Measurements from ENCODE around the gene FEM1A. TPM values are rescaled to one million over a fixed set of nuclear protein-coding genes. Genes with fewer than 3 reads are reported as not detected.

The FEM1A gene
- total RNA-seq, 1 experiment from 2014 or later: 13.4 TPM

GRCh38 chr19:4772566-4772965 is 19.0 kb upstream of the FEM1A start:
- intact Hi-C loops (cut with micrococcal nuclease; ENCODE audit: unreplicated experiment): no loop called here
- Histone ChIP-seq H3K9me3 (no peaks in the 10 kb centered on the region), H3K27me3 (replicated peaks; ENCODE audit: control insufficient read depth, insufficient read depth, low read length) (no peaks in the 10 kb centered on the region), H3K36me3 (ENCODE audit: control insufficient read depth, insufficient read depth, low read length) (no peaks in the 10 kb centered on the region), H3K4me1 (no peaks in the 10 kb centered on the region), H3K4me3 (ENCODE audit: low read depth, low read length) (no peak overlapping the region)
- ChIA-PET CTCF (no interaction called here), POLR2A (no interaction called here)
- TF ChIP-seq CTCF (IDR thresholded peaks at IDR 0.05; ENCODE audit: insufficient read depth in 1 of 2, low read depth in 1 of 2, low read length in 1 of 2, severe bottlenecking in 1 of 2, unreplicated experiment in 1 of 2): no peak
- DNase-seq: no peak
- Mint-ChIP-seq H3K4me1 (ENCODE audit: low read depth, unreplicated experiment) (no peaks in the 10 kb centered on the region), H3K27ac (ENCODE audit: unreplicated experiment) (no peak overlapping the region), H3K27me3 (ENCODE audit: insufficient read depth, unreplicated experiment) (peaks cover 6% of the 10 kb centered on the region), H3K4me3 (ENCODE audit: unreplicated experiment) (no peak overlapping the region), H3K36me3 (ENCODE audit: insufficient read depth, unreplicated experiment) (peaks cover 6% of the 10 kb centered on the region), H3K9me3 (ENCODE audit: unreplicated experiment) (no peaks in the 10 kb centered on the region)
- no TSS peak for BruUV-seq (replicated peaks)

- Mint-ChIP-seq H3K27me3 (ENCODE audit: insufficient read depth, unreplicated experiment) (peaks cover 8% of the 10 kb centered on the region), H3K27ac (ENCODE audit: unreplicated experiment) (no peak overlapping the region), H3K9me3 (ENCODE audit: unreplicated experiment) (no peaks in the 10 kb centered on the region), H3K4me3 (ENCODE audit: unreplicated experiment) (no peak overlapping the region), H3K4me1 (ENCODE audit: low read depth, unreplicated experiment) (no peaks in the 10 kb centered on the region), H3K36me3 (ENCODE audit: insufficient read depth, unreplicated experiment) (peaks cover 6% of the 10 kb centered on the region)
- POLR2A ChIA-PET: no interaction called here
- no peak for DNase-seq
- intact Hi-C loops (cut with micrococcal nuclease; ENCODE audit: unreplicated experiment): no loop called here
- CTCF ChIA-PET: no interaction called here
- no peaks in the 10 kb centered on the region for H3K36me3 ChIP-seq (ENCODE audit: control insufficient read depth, insufficient read depth, low read length)
- no peaks in the 10 kb centered on the region for H3K9me3 ChIP-seq
- no peaks in the 10 kb centered on the region for H3K27me3 ChIP-seq (replicated peaks; ENCODE audit: control insufficient read depth, insufficient read depth, low read length)
- no peak overlapping the region for H3K4me3 ChIP-seq (ENCODE audit: low read depth, low read length)
- H3K4me1 ChIP-seq: no peaks in the 10 kb centered on the region
- no TSS peak for BruUV-seq (replicated peaks)
- TF ChIP-seq CTCF (IDR thresholded peaks at IDR 0.05; ENCODE audit: insufficient read depth in 1 of 2, low read depth in 1 of 2, low read length in 1 of 2, severe bottlenecking in 1 of 2, unreplicated experiment in 1 of 2): no peak
Observed at GRCh38 chr19:4773047-4773640, 18.4 kb upstream of the FEM1A start.

GRCh38 chr19:4774136-4774535 is 17.4 kb upstream of the FEM1A start:
- no peak overlapping the region for H3K4me3 ChIP-seq (ENCODE audit: low read depth, low read length)
- Mint-ChIP-seq H3K36me3 (ENCODE audit: insufficient read depth, unreplicated experiment) (peaks cover 4% of the 10 kb centered on the region), H3K4me1 (ENCODE audit: low read depth, unreplicated experiment) (no peaks in the 10 kb centered on the region), H3K27ac (ENCODE audit: unreplicated experiment) (no peak overlapping the region), H3K27me3 (ENCODE audit: insufficient read depth, unreplicated experiment) (peaks cover 11% of the 10 kb centered on the region), H3K4me3 (ENCODE audit: unreplicated experiment) (no peak overlapping the region), H3K9me3 (ENCODE audit: unreplicated experiment) (no peaks in the 10 kb centered on the region)
- no peak for TF ChIP-seq CTCF (IDR thresholded peaks at IDR 0.05; ENCODE audit: insufficient read depth in 1 of 2, low read depth in 1 of 2, low read length in 1 of 2, severe bottlenecking in 1 of 2, unreplicated experiment in 1 of 2)
- no peaks in the 10 kb centered on the region for H3K9me3 ChIP-seq
- ChIA-PET POLR2A (no interaction called here), CTCF (no interaction called here)
- no peaks in the 10 kb centered on the region for H3K36me3 ChIP-seq (ENCODE audit: control insufficient read depth, insufficient read depth, low read length)
- intact Hi-C loops (cut with micrococcal nuclease; ENCODE audit: unreplicated experiment): no loop called here
- H3K4me1 ChIP-seq: no peaks in the 10 kb centered on the region
- no peak for DNase-seq
- no TSS peak for BruUV-seq (replicated peaks)
- H3K27me3 ChIP-seq (replicated peaks; ENCODE audit: control insufficient read depth, insufficient read depth, low read length): no peaks in the 10 kb centered on the region
